Thymus (tissue), 14 donors: ENCODE measurements around the gene RIOK1. TPM values are rescaled to one million over a fixed set of nuclear protein-coding genes. Genes with fewer than 3 reads are reported as not detected.
"Not testable (repeated sequence)": the region's sequence is repeated elsewhere in the genome, so short reads cannot be mapped to it uniquely, and the experiment has no call there.

Experiments
- DNase-seq, 9 donors: peaks; one replicate each; pipeline ENCODE4 v3.0.0-alpha.2; 2013; ENCODE audit warnings: low spot score in 9 of 9, low read depth in 6 of 9, missing footprints in 1 of 9
- H3K27ac ChIP-seq, 2 donors: one replicate each; pipeline ENCODE4 v1.5.1; 2013; ENCODE audit warnings: control low read depth in 1 of 2, low read depth in 1 of 2, low read length in 1 of 2, mild to moderate bottlenecking in 1 of 2, moderate library complexity in 1 of 2
- H3K27me3 ChIP-seq, 2 donors: one replicate each; pipeline ENCODE4 v1.5.1; 2013; ENCODE audit warnings: low read length in 1 of 2; ENCODE audit not compliant: control insufficient read depth in 2 of 2, insufficient read depth in 1 of 2
- H3K36me3 ChIP-seq, 2 donors: one replicate each; pipeline ENCODE4 v1.5.1; 2013; ENCODE audit warnings: low read length in 1 of 2, mild to moderate bottlenecking in 1 of 2, moderate library complexity in 1 of 2; ENCODE audit not compliant: control insufficient read depth in 2 of 2, insufficient read depth in 2 of 2
- H3K4me1 ChIP-seq, 2 donors: one replicate each; pipeline ENCODE4 v1.5.1; 2013; ENCODE audit warnings: low read length in 2 of 2; ENCODE audit not compliant: control insufficient read depth in 2 of 2, insufficient read depth in 2 of 2
- H3K4me3 ChIP-seq, 2 donors: one replicate each; pipeline ENCODE4 v1.5.1; 2013; ENCODE audit warnings: low read length in 2 of 2, control low read depth in 1 of 2, mild to moderate bottlenecking in 1 of 2
- H3K9me3 ChIP-seq, 2 donors: one replicate each; pipeline ENCODE4 v1.5.1; 2013; ENCODE audit warnings: low read length in 1 of 2, mild to moderate bottlenecking in 1 of 2; ENCODE audit not compliant: control insufficient read depth in 2 of 2, insufficient read depth in 1 of 2
- WGBS: extraction: QIAGEN DNeasy Blood & Tissue Kit; methylation state at CpG from one replicate; pipeline ENCODE4 v1.1.7; 2013; 5-methylcytosine and 5-hydroxymethylcytosine counted together
- long read RNA-seq, 10 donors: transcript quantifications; one replicate each; lab custom pipeline, GENCODE V29; 2026
- polyA plus RNA-seq: library from polyadenylated mRNA; stranded (reverse); fragments of 200-250 nt; gene quantifications from one replicate; pipeline ENCODE4 v1.2.3, GENCODE V29; 2013
- total RNA-seq: library from RNA; stranded (reverse); fragments of 120-200 nt; gene quantifications from one replicate; pipeline ENCODE4 v1.2.4, GENCODE V29; 2013
- donor health status: healthy.

Gene RIOK1
- total RNA-seq (21.3 TPM), polyA plus RNA-seq (26.6 TPM)
- long read RNA-seq, donor 1, partial matches to known transcripts, result 0 of 2 reads
- long read RNA-seq, donor 1, other reads (novel, unspliced or antisense), result 0 of 2 reads
- long read RNA-seq, donor 2, result 0 reads
- long read RNA-seq, donor 3, partial matches to known transcripts, result 24 of 28 reads
- long read RNA-seq, donor 3, other reads (novel, unspliced or antisense), result 0 of 28 reads
- long read RNA-seq, donor 4, partial matches to known transcripts, result 0 of 4 reads
- long read RNA-seq, donor 4, other reads (novel, unspliced or antisense), result 0 of 4 reads
- long read RNA-seq, donor 5, transcript RIOK1-202 (17 exons, 2,810 nt), result major isoform, 7 of 39 reads
- long read RNA-seq, donor 5, partial matches to known transcripts, result 32 of 39 reads
- long read RNA-seq, donor 5, other reads (novel, unspliced or antisense), result 0 of 39 reads
- long read RNA-seq, donor 6, transcript RIOK1-202 (17 exons, 2,810 nt), result major isoform, 15 of 15 reads
- long read RNA-seq, donor 6, partial matches to known transcripts, result 0 of 15 reads
- long read RNA-seq, donor 6, other reads (novel, unspliced or antisense), result 0 of 15 reads
- long read RNA-seq, donor 7, transcript RIOK1-202 (17 exons, 2,810 nt), result major isoform, 10 of 15 reads
- long read RNA-seq, donor 7, partial matches to known transcripts, result 5 of 15 reads
- long read RNA-seq, donor 7, other reads (novel, unspliced or antisense), result 0 of 15 reads
- long read RNA-seq, donor 8, transcript RIOK1-202 (17 exons, 2,810 nt), result major isoform, 6 of 6 reads
- long read RNA-seq, donor 8, partial matches to known transcripts, result 0 of 6 reads
- long read RNA-seq, donor 8, other reads (novel, unspliced or antisense), result 0 of 6 reads
- long read RNA-seq, donor 9, transcript RIOK1-202 (17 exons, 2,810 nt), result major isoform, 8 of 13 reads
- long read RNA-seq, donor 9, partial matches to known transcripts, result 5 of 13 reads
- long read RNA-seq, donor 9, other reads (novel, unspliced or antisense), result 0 of 13 reads
- long read RNA-seq, donor 10, partial matches to known transcripts, result 5 of 7 reads
- long read RNA-seq, donor 10, other reads (novel, unspliced or antisense), result 0 of 7 reads

GRCh38 chr6:7389451-7390225 lies at the start of gene RIOK1, which contains the start of gene CAGE1:
Gene RIOK1 (plus strand): TSS chr6:7389808. CDS start chr6:7390003, 195 bp downstream.
Gene CAGE1 (minus strand): TSS chr6:7389742. CDS start chr6:7387173, 2,569 bp downstream.
- Histone ChIP-seq H3K27ac (peak within 1 kb of the TSS; percentile 97 to 98), H3K27me3 (no peaks in the 10 kb centered on the region), H3K4me3 (peak within 1 kb of the TSS; percentile 56 to 91), H3K4me1 (peaks cover 8 to 13% of the 10 kb centered on the region in 2 donors), H3K9me3 (no peaks in the 10 kb centered on the region), H3K36me3 (peaks cover 0 to 18% of the 10 kb centered on the region in 2 donors)
- WGBS, result under 1% methylated on average over 62 of the region's 62 CpGs
- peak; percentile 86 to 97 (median 91) for DNase-seq

GRCh38 chr6:7341271-7341670 lies 48.3 kb upstream of the RIOK1 start:
- Histone ChIP-seq H3K27me3 (peaks cover 0 to 3% of the 10 kb centered on the region in 2 donors), H3K4me3 (no peak overlapping the region), H3K36me3 (no peaks in the 10 kb centered on the region), H3K27ac (no peak overlapping the region), H3K9me3 (peaks cover 0 to 14% of the 10 kb centered on the region in 2 donors), H3K4me1 (peaks cover 8 to 19% of the 10 kb centered on the region in 2 donors)
- 98% methylated on average over 3 of the region's 3 CpGs for WGBS
- no peak for DNase-seq

- no peak for DNase-seq
- Histone ChIP-seq H3K27me3 (peaks cover 0 to 3% of the 10 kb centered on the region in 2 donors), H3K9me3 (peaks cover 0 to 23% of the 10 kb centered on the region in 2 donors), H3K4me1 (peaks cover 8 to 19% of the 10 kb centered on the region in 2 donors), H3K27ac (no peak overlapping the region), H3K4me3 (no peak overlapping the region), H3K36me3 (no peaks in the 10 kb centered on the region)
- 95% methylated on average over 9 of the region's 9 CpGs for WGBS
Measured at GRCh38 chr6:7341989-7342742, 47.4 kb upstream of the RIOK1 start.

GRCh38 chr6:7343546-7344475 lies 45.8 kb upstream of the RIOK1 start:
- H3K36me3 ChIP-seq, result no peaks in the 10 kb centered on the region
- 93% methylated on average over 29 of the region's 29 CpGs for WGBS

GRCh38 chr6:7344773-7345450 lies 44.7 kb upstream of the RIOK1 start:
- peaks cover 0 to 27% of the 10 kb centered on the region in 2 donors for H3K9me3 ChIP-seq
- H3K4me3 ChIP-seq, H3K27me3 ChIP-seq, H3K36me3 ChIP-seq: not testable (repeated sequence)
- peaks cover 8 to 23% of the 10 kb centered on the region in 2 donors for H3K4me1 ChIP-seq
- DNase-seq, result peak; percentile 32 to 81 (median 51)
- 53% methylated on average over 10 of the region's 10 CpGs for WGBS
- H3K27ac ChIP-seq, result peak overlapping the region; percentile 42 to 77

More at GRCh38 chr6:7343546-7344475, 45.8 kb upstream of the RIOK1 start:
- Histone ChIP-seq H3K27ac (peak overlapping the region in 1 of 2 donors; percentile 24), H3K9me3 (peaks cover 0 to 27% of the 10 kb centered on the region in 2 donors), H3K27me3 (peaks cover 0 to 3% of the 10 kb centered on the region in 2 donors), H3K4me3 (no peak overlapping the region), H3K4me1 (peaks cover 8 to 23% of the 10 kb centered on the region in 2 donors)
- DNase-seq, result no peak

- H3K36me3 ChIP-seq, DNase-seq, H3K27ac ChIP-seq, H3K27me3 ChIP-seq, H3K4me3 ChIP-seq: not testable (repeated sequence)
- WGBS, result 82% methylated on average over 2 of the region's 2 CpGs
- H3K9me3 ChIP-seq, result peaks cover 0 to 27% of the 10 kb centered on the region in 2 donors
- peaks cover 8 to 21% of the 10 kb centered on the region in 2 donors for H3K4me1 ChIP-seq
Measured at GRCh38 chr6:7347551-7347997, 42.0 kb upstream of the RIOK1 start.

GRCh38 chr6:7350591-7350990 lies 39.0 kb upstream of the RIOK1 start:
- not testable (repeated sequence) for H3K4me3 ChIP-seq, H3K4me1 ChIP-seq, H3K36me3 ChIP-seq, DNase-seq, H3K27ac ChIP-seq, H3K27me3 ChIP-seq
- peaks cover 0 to 14% of the 10 kb centered on the region in 2 donors for H3K9me3 ChIP-seq
- 82% methylated on average over 1 of the region's 1 CpG for WGBS
